SK-N-MC (cell line): ENCODE data around the gene ZNF335.

Experiments
- EZH2 ChIP-seq: fragments of 200-600 bp; sonication (generic); IDR thresholded peaks from one replicate; pipeline ENCODE4 v1.6.1; 2017; ENCODE audit warnings: antibody characterized with exemption
- POLR2AphosphoS5 ChIP-seq: IDR thresholded peaks from 2 replicates; pipeline ENCODE4 v1.6.1; 2012; ENCODE audit warnings: mild to moderate bottlenecking, low read depth, low read length, borderline replicate concordance

DNA sequence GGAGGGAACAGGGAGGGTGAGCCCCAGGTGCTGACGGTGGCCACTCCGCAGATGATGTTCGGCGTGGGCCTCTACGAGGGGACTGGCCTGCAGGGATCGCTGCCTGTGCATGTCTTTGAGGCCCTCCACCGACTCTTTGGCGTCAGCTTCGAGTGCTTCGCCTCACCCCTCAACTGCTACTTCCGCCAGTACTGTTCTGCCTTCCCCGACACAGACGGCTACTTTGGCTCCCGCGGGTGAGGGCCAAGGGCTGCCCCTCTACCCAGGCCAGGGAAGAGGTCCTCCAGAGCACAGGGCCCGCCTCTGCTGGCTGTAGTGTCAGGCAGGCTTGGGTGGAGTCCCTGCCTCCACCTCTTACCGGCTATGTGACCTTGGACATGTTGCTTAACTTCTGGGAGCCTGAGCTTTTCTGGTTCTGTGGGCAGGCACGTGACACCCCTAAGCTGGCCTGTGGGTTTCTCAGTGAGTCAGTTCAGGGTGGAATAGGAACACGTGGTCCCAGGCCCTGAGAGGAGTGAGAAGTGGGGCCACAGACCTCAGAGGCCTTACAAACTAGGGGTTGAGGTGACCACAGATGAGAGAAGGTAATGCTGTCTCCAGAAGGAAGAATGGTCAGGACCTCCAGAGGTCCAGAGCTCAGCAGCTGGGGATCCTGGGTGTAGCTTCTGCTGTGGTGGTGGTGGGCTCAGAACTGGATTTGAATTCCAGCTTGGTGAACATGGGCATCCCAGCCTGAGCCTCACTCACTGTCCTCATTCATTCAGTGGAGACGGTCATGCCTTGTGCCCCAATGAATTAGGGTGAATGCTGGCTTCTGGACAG, 25.6 kb downstream of the ZNF335 start:
- TF ChIP-seq EZH2, result no peak
- no peak for TF ChIP-seq POLR2AphosphoS5
